OCI-LY1 (cell line): ENCODE results near the gene HINT2.

Source experiments
- H2AFZ ChIP-seq: fragments of 200-600 bp; sonication (generic), shearing (Covaris generic); 2 replicates; pipeline ENCODE4 v1.6.0; 2014; ENCODE audit warnings: antibody characterized with exemption, mild to moderate bottlenecking, low read length
- H3F3A ChIP-seq: fragments of 200-600 bp; sonication (generic), shearing (Covaris generic); 2 replicates; pipeline ENCODE4 v1.6.0; 2014; ENCODE audit warnings: mild to moderate bottlenecking, antibody characterized with exemption, low read length, moderate library complexity; ENCODE audit not compliant: insufficient read depth
- H3K27ac ChIP-seq: fragments of 200-600 bp; sonication (generic); 2 replicates; pipeline ENCODE4 v1.5.1; 2014; ENCODE audit warnings: low read length, mixed run types, mild to moderate bottlenecking, low read depth; ENCODE audit not compliant: poor library complexity, severe bottlenecking
- H3K27me3 ChIP-seq: fragments of 200-600 bp; sonication (generic); 2 replicates; pipeline ENCODE4 v1.6.0; 2014; ENCODE audit warnings: antibody characterized with exemption, mild to moderate bottlenecking, low read length, moderate library complexity; ENCODE audit not compliant: insufficient read depth
- H3K36me3 ChIP-seq: fragments of 200-600 bp; sonication (generic); 2 replicates; pipeline ENCODE4 v1.6.1; 2014; ENCODE audit warnings: mild to moderate bottlenecking, antibody characterized with exemption, low read length, moderate library complexity, mixed read lengths; ENCODE audit not compliant: insufficient read depth
- H3K4me1 ChIP-seq: fragments of 200-600 bp; sonication (generic); 2 replicates; pipeline ENCODE4 v1.5.1; 2014; ENCODE audit warnings: mild to moderate bottlenecking, low read length, moderate library complexity; ENCODE audit not compliant: insufficient read depth, severe bottlenecking
- H3K4me2 ChIP-seq: fragments of 200-600 bp; sonication (generic), shearing (Covaris generic); 2 replicates; pipeline ENCODE4 v1.6.1; 2014; ENCODE audit warnings: low read length
- H3K4me3 ChIP-seq: fragments of 200-600 bp; sonication (generic); 2 replicates; pipeline ENCODE4 v1.5.1; 2014; ENCODE audit warnings: low read length, low read depth, mild to moderate bottlenecking, mixed read lengths; ENCODE audit not compliant: poor library complexity, severe bottlenecking
- H3K79me2 ChIP-seq: fragments of 200-600 bp; shearing (Covaris generic); 2 replicates; pipeline ENCODE4 v1.6.1; 2016; ENCODE audit warnings: mixed run types, low read length, mixed read lengths; ENCODE audit not compliant: insufficient read depth
- H3K9ac ChIP-seq: fragments of 200-600 bp; sonication (generic), shearing (Covaris generic); 2 replicates; pipeline ENCODE4 v1.6.1; 2014; ENCODE audit warnings: mild to moderate bottlenecking, low read length, mixed read lengths
- H3K9me2 ChIP-seq: fragments of 200-600 bp; sonication (generic), shearing (Covaris generic); 2 replicates; pipeline ENCODE4 v1.6.1; 2014; ENCODE audit warnings: low read depth, mild to moderate bottlenecking, low read length, mixed read lengths
- H3K9me3 ChIP-seq: fragments of 200-600 bp; shearing (Covaris generic); 2 replicates; pipeline ENCODE4 v1.6.1; 2014; ENCODE audit warnings: low read length, mixed read lengths
- H4K20me1 ChIP-seq: fragments of 200-600 bp; sonication (generic), shearing (Covaris generic); 2 replicates; pipeline ENCODE4 v1.6.0; 2016; ENCODE audit warnings: mild to moderate bottlenecking, low read length; ENCODE audit not compliant: insufficient read depth
- CTCF ChIP-seq: fragments of 200-600 bp; sonication (generic), shearing (Covaris generic); IDR thresholded peaks from 2 replicates; pipeline ENCODE4 v1.5.1; 2017; ENCODE audit warnings: mild to moderate bottlenecking, antibody characterized with exemption, low read length, moderate library complexity, mixed read lengths
- EZH2 ChIP-seq: fragments of 200-600 bp; sonication (generic), shearing (Covaris generic); IDR thresholded peaks from 2 replicates; pipeline ENCODE4 v1.8.0; 2017; ENCODE audit warnings: borderline replicate concordance, mixed run types, mild to moderate bottlenecking, antibody characterized with exemption, low read length, moderate library complexity, mixed read lengths

Gene HINT2

GRCh38 chr9:35814841-35815543 lies at the start of gene HINT2:
HINT2 (minus strand) TSS chr9:35815042; CDS start chr9:35814979, 63 bp downstream.
- peak within 1 kb of the TSS; percentile 79 for H3K4me2 ChIP-seq
- no peaks in the 10 kb centered on the region for H3F3A ChIP-seq
- H3K4me1 ChIP-seq = peaks cover 33% of the 10 kb centered on the region
- peak within 1 kb of the TSS; percentile 77 for H3K4me3 ChIP-seq
- peak within 1 kb of the TSS; percentile 91 for H3K9ac ChIP-seq
- H4K20me1 ChIP-seq = no peaks in the 10 kb centered on the region
- H2AFZ ChIP-seq = peak within 1 kb of the TSS; percentile 92
- H3K9me3 ChIP-seq = no peaks in the 10 kb centered on the region
- H3K36me3 ChIP-seq = no peaks in the 10 kb centered on the region; the same call in none of the 2 replicates
- no peaks in the 10 kb centered on the region for H3K9me2 ChIP-seq
- no peaks in the 10 kb centered on the region for H3K79me2 ChIP-seq
- no peaks in the 10 kb centered on the region for H3K27me3 ChIP-seq
- H3K27ac ChIP-seq = peak within 1 kb of the TSS; percentile 78
- no peak for TF ChIP-seq EZH2
- no peak for TF ChIP-seq CTCF

- H3K9me3 ChIP-seq = no peaks in the 10 kb centered on the region
- no peaks in the 10 kb centered on the region for H3K36me3 ChIP-seq
- no peaks in the 10 kb centered on the region for H4K20me1 ChIP-seq
- no peak overlapping the region for H3K4me2 ChIP-seq
- H3K4me3 ChIP-seq = no peak overlapping the region
- no peak overlapping the region for H3K9ac ChIP-seq
- TF ChIP-seq EZH2 (no peak), CTCF (no peak)
- H3K27me3 ChIP-seq = no peaks in the 10 kb centered on the region
- H3K4me1 ChIP-seq = no peaks in the 10 kb centered on the region
- H3F3A ChIP-seq = no peaks in the 10 kb centered on the region
- no peak overlapping the region for H2AFZ ChIP-seq
- no peaks in the 10 kb centered on the region for H3K79me2 ChIP-seq
- H3K9me2 ChIP-seq = no peaks in the 10 kb centered on the region
- H3K27ac ChIP-seq = no peak overlapping the region
Measured at GRCh38 chr9:35863583-35863982, 48.7 kb upstream of the HINT2 start.

GRCh38 chr9:35862328-35862727 lies 47.5 kb upstream of the HINT2 start:
- H3K9ac ChIP-seq = no peak overlapping the region
- H3K4me2 ChIP-seq = no peak overlapping the region
- H2AFZ ChIP-seq = no peak overlapping the region
- no peaks in the 10 kb centered on the region for H3K9me2 ChIP-seq
- H3K27me3 ChIP-seq = no peaks in the 10 kb centered on the region
- H3F3A ChIP-seq = no peaks in the 10 kb centered on the region
- H3K36me3 ChIP-seq = no peaks in the 10 kb centered on the region
- no peak for TF ChIP-seq EZH2
- no peak for TF ChIP-seq CTCF
- no peaks in the 10 kb centered on the region for H3K9me3 ChIP-seq
- H3K4me1 ChIP-seq = no peaks in the 10 kb centered on the region
- H3K79me2 ChIP-seq = no peaks in the 10 kb centered on the region
- no peaks in the 10 kb centered on the region for H4K20me1 ChIP-seq
- H3K27ac ChIP-seq = no peak overlapping the region
- H3K4me3 ChIP-seq = no peak overlapping the region
